H9 (cell line): Measurements from ENCODE around the gene BICDL1. TPM values are rescaled to one million over a fixed set of nuclear protein-coding genes. Genes with fewer than 3 reads are reported as not detected.

Source experiments
- DNase-seq: peaks from one replicate; pipeline ENCODE4 v3.0.0-alpha.2; 2017
- H2AFZ ChIP-seq: one replicate; pipeline ENCODE4 v1.6.1; 2013; ENCODE audit warnings: mild to moderate bottlenecking, low read length, control low read depth, moderate library complexity
- H2AK5ac ChIP-seq: 2 replicates; pipeline ENCODE4 v1.6.1; 2013; ENCODE audit warnings: low read length, control low read depth, mixed read lengths; ENCODE audit not compliant: insufficient read length
- H2BK120ac ChIP-seq: one replicate; pipeline ENCODE4 v1.6.1; 2013; ENCODE audit warnings: low read depth, mild to moderate bottlenecking, low read length, control low read depth, inconsistent platforms; ENCODE audit not compliant: poor library complexity, severe bottlenecking
- H2BK12ac ChIP-seq: 2 replicates; pipeline ENCODE4 v1.6.1; 2013; ENCODE audit warnings: low read length, control low read depth, mixed read lengths, low read depth; ENCODE audit not compliant: insufficient read length
- H2BK15ac ChIP-seq: 2 replicates; pipeline ENCODE4 v1.6.1; 2013; ENCODE audit warnings: low read depth, low read length, control low read depth
- H2BK20ac ChIP-seq: one replicate; pipeline ENCODE4 v1.6.1; 2013; ENCODE audit warnings: low read depth, mild to moderate bottlenecking, low read length, control low read depth, inconsistent platforms; ENCODE audit not compliant: poor library complexity, severe bottlenecking
- H2BK5ac ChIP-seq: 2 replicates; pipeline ENCODE4 v1.6.1; 2013; ENCODE audit warnings: low read length, control low read depth, mixed read lengths; ENCODE audit not compliant: insufficient read length
- H3K14ac ChIP-seq: 2 replicates; pipeline ENCODE4 v1.6.1; 2013; ENCODE audit warnings: low read length, control low read depth; ENCODE audit not compliant: insufficient read depth
- H3K18ac ChIP-seq: 2 replicates; pipeline ENCODE4 v1.6.1; 2013; ENCODE audit warnings: low read depth, mild to moderate bottlenecking, mixed read lengths, low read length, control low read depth; ENCODE audit not compliant: insufficient read length
- H3K23ac ChIP-seq: 2 replicates; pipeline ENCODE4 v1.6.1; 2013; ENCODE audit warnings: low read length, control low read depth, mixed read lengths, low read depth; ENCODE audit not compliant: insufficient read length
- H3K23me2 ChIP-seq: 2 replicates; pipeline ENCODE4 v1.6.1; 2013; ENCODE audit warnings: low read depth, mild to moderate bottlenecking, mixed read lengths, low read length, control low read depth; ENCODE audit not compliant: insufficient read length, poor library complexity, severe bottlenecking
- H3K27ac ChIP-seq: 2 replicates; pipeline ENCODE4 v1.5.1; 2013; ENCODE audit warnings: low read length, control low read depth, mixed read lengths, low read depth; ENCODE audit not compliant: insufficient read length
- H3K27me3 ChIP-seq: 2 replicates; pipeline ENCODE4 v1.6.1; 2013; ENCODE audit warnings: low read length, control low read depth, inconsistent platforms; ENCODE audit not compliant: insufficient read depth
- H3K4ac ChIP-seq: 2 replicates; pipeline ENCODE4 v1.6.1; 2013; ENCODE audit warnings: low read depth, mild to moderate bottlenecking, control low read depth, inconsistent platforms, low read length, moderate library complexity
- H3K4me1 ChIP-seq: 2 replicates; pipeline ENCODE4 v1.6.1; 2013; ENCODE audit warnings: low read length, control low read depth, inconsistent platforms; ENCODE audit not compliant: insufficient read depth
- H3K4me2 ChIP-seq: 2 replicates; pipeline ENCODE4 v1.6.1; 2013; ENCODE audit warnings: low read length, control low read depth, mixed read lengths; ENCODE audit not compliant: insufficient read length, insufficient read depth
- H3K56ac ChIP-seq: 2 replicates; pipeline ENCODE4 v1.6.1; 2013; ENCODE audit warnings: low read depth, mild to moderate bottlenecking, mixed read lengths, low read length, control low read depth; ENCODE audit not compliant: insufficient read length
- H3K79me1 ChIP-seq: 2 replicates; pipeline ENCODE4 v1.6.1; 2013; ENCODE audit warnings: low read depth, mild to moderate bottlenecking, moderate library complexity, low read length, control low read depth, inconsistent platforms; ENCODE audit not compliant: insufficient read depth, poor library complexity, severe bottlenecking
- H3K79me2 ChIP-seq: 2 replicates; pipeline ENCODE4 v1.6.1; 2013; ENCODE audit warnings: low read length, control low read depth, inconsistent platforms; ENCODE audit not compliant: insufficient read depth
- H3K9ac ChIP-seq: 2 replicates; pipeline ENCODE4 v1.6.1; 2013; ENCODE audit warnings: low read length, control low read depth, mixed read lengths; ENCODE audit not compliant: insufficient read length; ENCODE audit errors: extremely low read depth
- H3K9me3 ChIP-seq: one replicate; pipeline ENCODE4 v1.6.1; 2013; ENCODE audit warnings: low read depth, low read length, inconsistent platforms; ENCODE audit not compliant: control insufficient read depth
- H3T11ph ChIP-seq: one replicate; pipeline ENCODE4 v1.6.1; 2013; ENCODE audit warnings: mild to moderate bottlenecking, low read length, control low read depth, inconsistent platforms
- H4K20me1 ChIP-seq: one replicate; pipeline ENCODE4 v1.6.1; 2013; ENCODE audit not compliant: control insufficient read depth, insufficient read length, insufficient read depth
- H4K5ac ChIP-seq: 2 replicates; pipeline ENCODE4 v1.6.1; 2013; ENCODE audit warnings: low read depth, mild to moderate bottlenecking, mixed read lengths, low read length, control low read depth; ENCODE audit not compliant: insufficient read length
- H4K8ac ChIP-seq: replicated peaks from 2 replicates; pipeline ENCODE4 v1.6.1; 2013; ENCODE audit warnings: low read length, control low read depth, mixed read lengths, low read depth; ENCODE audit not compliant: insufficient read length
- H4K91ac ChIP-seq: 2 replicates; pipeline ENCODE4 v1.6.1; 2013; ENCODE audit warnings: low read depth, mild to moderate bottlenecking, moderate library complexity, mixed read lengths, low read length, control low read depth; ENCODE audit not compliant: insufficient read length
- H3K27ac Mint-ChIP-seq, 3 experiments: 2 replicates in 2 of 3; 3 replicates in 1 of 3; pipeline ENCODE4 v1.8.0; 2020 to 2021; ENCODE audit warnings: mixed read lengths in 3 of 3, mild to moderate bottlenecking in 1 of 3, moderate library complexity in 1 of 3
- H3K27me3 Mint-ChIP-seq: 2 replicates; pipeline ENCODE4 v1.8.0; 2021; ENCODE audit warnings: low read depth, mild to moderate bottlenecking, moderate library complexity, mixed read lengths
- H3K36me3 Mint-ChIP-seq, 3 experiments: 2 replicates in 2 of 3; 3 replicates in 1 of 3; pipeline ENCODE4 v1.8.0; 2020 to 2021; ENCODE audit warnings: low read depth in 3 of 3, mixed read lengths in 3 of 3; ENCODE audit not compliant: insufficient read depth in 1 of 3
- H3K4me1 Mint-ChIP-seq, 2 experiments: 2 replicates each; pipeline ENCODE4 v1.8.0; 2020; ENCODE audit warnings: mixed read lengths in 2 of 2
- H3K4me3 Mint-ChIP-seq, 2 experiments: 2 replicates in 1 of 2; 3 replicates in 1 of 2; pipeline ENCODE4 v1.8.0; 2020 to 2021; ENCODE audit warnings: mild to moderate bottlenecking in 2 of 2, mixed read lengths in 2 of 2, moderate library complexity in 1 of 2
- H3K9me3 Mint-ChIP-seq, 2 experiments: 2 replicates in 1 of 2; 3 replicates in 1 of 2; pipeline ENCODE4 v1.8.0; 2020; ENCODE audit warnings: mild to moderate bottlenecking in 2 of 2, mixed read lengths in 2 of 2, moderate library complexity in 1 of 2
- CTCF ChIP-seq: fragments of 200-600 bp; sonication (generic); conservative IDR thresholded peaks from 3 replicates; pipeline ENCODE4 v1.8.0; 2021; ENCODE audit warnings: antibody characterized with exemption, mild to moderate bottlenecking
- WGBS: extraction: QIAGEN DNeasy Blood & Tissue Kit; methylation state at CpG from one replicate; pipeline ENCODE4 v1.1.7; 2013; ENCODE audit warnings: missing lambda C conversion rate, low lambda C conversion rate, mixed read lengths; ENCODE audit not compliant: insufficient read length; ENCODE audit errors: extremely low coverage; 5-methylcytosine and 5-hydroxymethylcytosine counted together
- total RNA-seq: library from RNA; stranded (reverse); gene quantifications from 2 replicates; pipeline ENCODE4 v1.2.1, GENCODE V29; 2021

Gene BICDL1
- total RNA-seq, 1 experiment from 2014 or later, result 13.8 TPM

- Histone ChIP-seq H4K8ac (no peak overlapping the region), H4K91ac (no peak overlapping the region), H3K56ac (no peak overlapping the region), H3K4ac (no peak overlapping the region), H3K9me3 (no peaks in the 10 kb centered on the region), H3K23ac (no peak overlapping the region), H2BK20ac (no peak overlapping the region), H3K23me2 (no peaks in the 10 kb centered on the region), H3K14ac (no peak overlapping the region), H3K79me2 (no peaks in the 10 kb centered on the region), H3K79me1 (no peaks in the 10 kb centered on the region), H3K9ac (no peak overlapping the region), H2BK12ac (no peak overlapping the region), H4K20me1 (no peaks in the 10 kb centered on the region), H3T11ph (no peak overlapping the region), H2BK5ac (no peak overlapping the region), H2AK5ac (no peak overlapping the region), H3K18ac (no peak overlapping the region), H2BK15ac (no peak overlapping the region), H3K4me2 (no peak overlapping the region), H2AFZ (no peak overlapping the region), H2BK120ac (no peak overlapping the region), H3K27ac (no peak overlapping the region), H3K27me3 (no peaks in the 10 kb centered on the region), H4K5ac (no peak overlapping the region), H3K4me1 (no peaks in the 10 kb centered on the region)
- TF ChIP-seq CTCF, result no peak
- H3K4me3 Mint-ChIP-seq, result no peak overlapping the region
- H3K9me3 Mint-ChIP-seq, result no peaks in the 10 kb centered on the region
- WGBS, result 100% methylated on average over 1 of the region's 3 CpGs
- no peak for DNase-seq
- H3K4me1 Mint-ChIP-seq, result peaks cover 0 to 4% of the 10 kb centered on the region in 2 experiments; a peak in 1 of 4 replicates
- no peaks in the 10 kb centered on the region for H3K27me3 Mint-ChIP-seq
- peaks cover 10 to 22% (median 15%) of the 10 kb centered on the region in 3 experiments; a peak in 6 of 7 replicates for H3K36me3 Mint-ChIP-seq
- H3K27ac Mint-ChIP-seq, result no peak overlapping the region
Measured at GRCh38 chr12:120000556-120000955, 11.5 kb downstream of the BICDL1 start.
